Astrocyte (in vitro differentiated cells and primary cell): Measurements from ENCODE around the gene PHF5A.
"Not testable (repeated sequence)": the region's sequence is repeated elsewhere in the genome, so short reads cannot be mapped to it uniquely, and the experiment has no call there.

Experiments used
- EZH2 ChIP-seq: IDR thresholded peaks from 2 replicates; pipeline ENCODE4 v1.6.1; 2012; ENCODE audit warnings: mild to moderate bottlenecking, low read length, inconsistent platforms; ENCODE audit not compliant: insufficient read depth
- TF ChIP-seq, protein P1 (sequence below): IDR thresholded peaks from 2 replicates; pipeline ENCODE4 v1.5.1; 2011; ENCODE audit warnings: low read depth, mild to moderate bottlenecking, inconsistent platforms, low read length, moderate library complexity; ENCODE audit not compliant: insufficient read depth

DNA sequence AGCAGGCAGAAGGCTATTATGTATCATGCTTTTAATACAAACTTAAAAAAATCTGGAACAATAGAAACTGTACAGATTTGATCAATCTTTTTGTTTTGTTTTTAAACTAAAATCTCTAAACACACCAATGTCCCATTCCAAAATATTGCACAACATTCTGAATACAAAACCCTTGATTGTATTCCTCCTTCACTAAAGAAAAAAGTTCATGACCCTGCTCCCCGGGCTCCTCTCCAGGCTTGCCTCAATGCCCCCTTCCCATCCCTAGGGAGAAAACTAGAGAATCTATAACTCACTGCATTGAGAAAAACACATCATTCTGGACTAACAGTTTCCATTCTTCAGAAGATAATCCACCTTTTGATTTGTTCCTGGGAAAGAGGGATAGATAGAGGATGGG is 35.0 kb downstream of the PHF5A start:
- TF ChIP-seq, protein P1, sequence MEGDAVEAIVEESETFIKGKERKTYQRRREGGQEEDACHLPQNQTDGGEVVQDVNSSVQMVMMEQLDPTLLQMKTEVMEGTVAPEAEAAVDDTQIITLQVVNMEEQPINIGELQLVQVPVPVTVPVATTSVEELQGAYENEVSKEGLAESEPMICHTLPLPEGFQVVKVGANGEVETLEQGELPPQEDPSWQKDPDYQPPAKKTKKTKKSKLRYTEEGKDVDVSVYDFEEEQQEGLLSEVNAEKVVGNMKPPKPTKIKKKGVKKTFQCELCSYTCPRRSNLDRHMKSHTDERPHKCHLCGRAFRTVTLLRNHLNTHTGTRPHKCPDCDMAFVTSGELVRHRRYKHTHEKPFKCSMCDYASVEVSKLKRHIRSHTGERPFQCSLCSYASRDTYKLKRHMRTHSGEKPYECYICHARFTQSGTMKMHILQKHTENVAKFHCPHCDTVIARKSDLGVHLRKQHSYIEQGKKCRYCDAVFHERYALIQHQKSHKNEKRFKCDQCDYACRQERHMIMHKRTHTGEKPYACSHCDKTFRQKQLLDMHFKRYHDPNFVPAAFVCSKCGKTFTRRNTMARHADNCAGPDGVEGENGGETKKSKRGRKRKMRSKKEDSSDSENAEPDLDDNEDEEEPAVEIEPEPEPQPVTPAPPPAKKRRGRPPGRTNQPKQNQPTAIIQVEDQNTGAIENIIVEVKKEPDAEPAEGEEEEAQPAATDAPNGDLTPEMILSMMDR, result not testable (repeated sequence)
- TF ChIP-seq EZH2, result not testable (repeated sequence)
